SK-N-SH (cell line): ENCODE results near the gene ST6GALNAC6.

Experiments used
- CHD2 ChIP-seq: fragments of 150-350 bp; IDR thresholded peaks from 2 replicates; pipeline ENCODE4 v1.6.1; 2018; ENCODE audit warnings: low read length; ENCODE audit not compliant: partially characterized antibody
- CTCF ChIP-seq: fragments of 200-600 bp; sonication (generic); IDR thresholded peaks from 2 replicates; pipeline ENCODE4 v1.6.1; 2017; ENCODE audit warnings: antibody characterized with exemption, mild to moderate bottlenecking, moderate library complexity
- EZH2phosphoT487 ChIP-seq: fragments of 200-600 bp; sonication (generic); IDR thresholded peaks from 2 replicates; pipeline ENCODE4 v1.6.1; 2017; ENCODE audit warnings: low read depth, mixed run types, mild to moderate bottlenecking, antibody characterized with exemption, moderate library complexity, borderline replicate concordance
- MAX ChIP-seq: IDR thresholded peaks from 2 replicates; pipeline ENCODE4 v1.4.0; 2012; ENCODE audit warnings: low read depth
- MEF2A ChIP-seq: IDR thresholded peaks from 2 replicates; pipeline ENCODE4 v1.4.0; 2012; ENCODE audit warnings: low read depth, borderline replicate concordance
- RAD21 ChIP-seq: IDR thresholded peaks from 2 replicates; pipeline ENCODE4 v1.6.1; 2012; ENCODE audit warnings: mild to moderate bottlenecking, low read length
- RFX5 ChIP-seq: IDR thresholded peaks from 2 replicates; pipeline ENCODE4 v1.6.1; 2012; ENCODE audit warnings: mild to moderate bottlenecking, improper control_type of control experiment, low read length
- TEAD4 ChIP-seq: IDR thresholded peaks from 2 replicates; pipeline ENCODE4 v1.4.0; 2012; ENCODE audit warnings: mild to moderate bottlenecking, borderline replicate concordance; ENCODE audit not compliant: insufficient read depth
- USF2 ChIP-seq: fragments of 150-350 bp; IDR thresholded peaks from 2 replicates; pipeline ENCODE4 v1.6.1; 2017; ENCODE audit warnings: antibody characterized with exemption, low read length, low read depth, borderline replicate concordance

GRCh38 chr9:127935765-127936221 lies 36.4 kb upstream of the ST6GALNAC6 start:
- no peak for TF ChIP-seq CTCF
- TF ChIP-seq TEAD4, result no peak
- TF ChIP-seq CHD2, result no peak
- no peak for TF ChIP-seq MAX
- no peak for TF ChIP-seq EZH2phosphoT487
- TF ChIP-seq MEF2A, result no peak
- no peak for TF ChIP-seq USF2
- no peak for TF ChIP-seq RAD21
- no peak for TF ChIP-seq RFX5
